ENCODE measurements around the gene RPL10A.

RPL10A gene

GRCh38 chr6:35448191-35448590 is 20.0 kb upstream of the RPL10A start:
- DNase-seq (ENCODE audit: low read depth in 2 of 2) = no peak

GRCh38 chr6:35449287-35449881 is 18.8 kb upstream of the RPL10A start:
- no peak for DNase-seq (ENCODE audit: low read depth in 2 of 2)

- DNase-seq (ENCODE audit: low read depth in 2 of 2) = no peak
Measured at GRCh38 chr6:35451354-35452182, 16.6 kb upstream of the RPL10A start.

GRCh38 chr6:35452183-35453090 is 15.8 kb upstream of the RPL10A start, which contains the start of gene FANCE:
FANCE (plus strand) TSS chr6:35452338; CDS start chr6:35452546, 208 bp downstream.
- peak; percentile 91 to 92 for DNase-seq (ENCODE audit: low read depth in 2 of 2)

GRCh38 chr6:35453236-35453635 is 15.0 kb upstream of the RPL10A start:
- no peak for DNase-seq (ENCODE audit: low read depth in 2 of 2)

- DNase-seq (ENCODE audit: low read depth in 2 of 2) = no peak
Measured at GRCh38 chr6:35454391-35455110, 13.7 kb upstream of the RPL10A start.

- no peak for DNase-seq (ENCODE audit: low read depth in 2 of 2)
Measured at GRCh38 chr6:35457907-35458306, 10.3 kb upstream of the RPL10A start.

- DNase-seq (ENCODE audit: low read depth in 2 of 2) = no peak
Measured at GRCh38 chr6:35461270-35461669, 6.9 kb upstream of the RPL10A start.

GRCh38 chr6:35463292-35463691 is 4.9 kb upstream of the RPL10A start:
- no peak for DNase-seq (ENCODE audit: low read depth in 2 of 2)

- no peak for DNase-seq (ENCODE audit: low read depth in 2 of 2)
Measured at GRCh38 chr6:35465646-35466045, 2.6 kb upstream of the RPL10A start.

- DNase-seq (ENCODE audit: low read depth in 2 of 2) = peak in 1 of 2 donors; percentile 19
Measured at GRCh38 chr6:35468980-35469750, 964 bp downstream of the RPL10A start.

GRCh38 chr6:35469751-35470662 is 1.8 kb downstream of the RPL10A start:
- no peak for DNase-seq (ENCODE audit: low read depth in 2 of 2)

- DNase-seq (ENCODE audit: low read depth in 2 of 2) = no peak
Measured at GRCh38 chr6:35470663-35471120, 2.5 kb downstream of the RPL10A start.

- DNase-seq (ENCODE audit: low read depth in 2 of 2) = no peak
Measured at GRCh38 chr6:35471836-35472345, 3.7 kb downstream of the RPL10A start.

- no peak for DNase-seq (ENCODE audit: low read depth in 2 of 2)
Measured at GRCh38 chr6:35473075-35473849, 5.1 kb downstream of the RPL10A start.

- DNase-seq (ENCODE audit: low read depth in 2 of 2) = no peak
Measured at GRCh38 chr6:35473850-35474130, 5.6 kb downstream of the RPL10A start.

GRCh38 chr6:35474131-35474941 is 6.1 kb downstream of the RPL10A start:
- DNase-seq (ENCODE audit: low read depth in 2 of 2) = no peak
